H9 (cell line): ENCODE results near the gene KCNAB1. TPM values are rescaled to one million over a fixed set of nuclear protein-coding genes. Genes with fewer than 3 reads are reported as not detected.

ENCODE experiments used
- DNase-seq: peaks from one replicate; pipeline ENCODE4 v3.0.0-alpha.2; 2017
- H2AFZ ChIP-seq: one replicate; pipeline ENCODE4 v1.6.1; 2013; ENCODE audit warnings: mild to moderate bottlenecking, low read length, control low read depth, moderate library complexity
- H2AK5ac ChIP-seq: 2 replicates; pipeline ENCODE4 v1.6.1; 2013; ENCODE audit warnings: low read length, control low read depth, mixed read lengths; ENCODE audit not compliant: insufficient read length
- H2BK120ac ChIP-seq: one replicate; pipeline ENCODE4 v1.6.1; 2013; ENCODE audit warnings: low read depth, mild to moderate bottlenecking, low read length, control low read depth, inconsistent platforms; ENCODE audit not compliant: poor library complexity, severe bottlenecking
- H2BK12ac ChIP-seq: 2 replicates; pipeline ENCODE4 v1.6.1; 2013; ENCODE audit warnings: low read length, control low read depth, mixed read lengths, low read depth; ENCODE audit not compliant: insufficient read length
- H2BK15ac ChIP-seq: 2 replicates; pipeline ENCODE4 v1.6.1; 2013; ENCODE audit warnings: low read depth, low read length, control low read depth
- H2BK20ac ChIP-seq: one replicate; pipeline ENCODE4 v1.6.1; 2013; ENCODE audit warnings: low read depth, mild to moderate bottlenecking, low read length, control low read depth, inconsistent platforms; ENCODE audit not compliant: poor library complexity, severe bottlenecking
- H2BK5ac ChIP-seq: 2 replicates; pipeline ENCODE4 v1.6.1; 2013; ENCODE audit warnings: low read length, control low read depth, mixed read lengths; ENCODE audit not compliant: insufficient read length
- H3K14ac ChIP-seq: 2 replicates; pipeline ENCODE4 v1.6.1; 2013; ENCODE audit warnings: low read length, control low read depth; ENCODE audit not compliant: insufficient read depth
- H3K18ac ChIP-seq: 2 replicates; pipeline ENCODE4 v1.6.1; 2013; ENCODE audit warnings: low read depth, mild to moderate bottlenecking, mixed read lengths, low read length, control low read depth; ENCODE audit not compliant: insufficient read length
- H3K23ac ChIP-seq: 2 replicates; pipeline ENCODE4 v1.6.1; 2013; ENCODE audit warnings: low read length, control low read depth, mixed read lengths, low read depth; ENCODE audit not compliant: insufficient read length
- H3K23me2 ChIP-seq: 2 replicates; pipeline ENCODE4 v1.6.1; 2013; ENCODE audit warnings: low read depth, mild to moderate bottlenecking, mixed read lengths, low read length, control low read depth; ENCODE audit not compliant: insufficient read length, poor library complexity, severe bottlenecking
- H3K27ac ChIP-seq: 2 replicates; pipeline ENCODE4 v1.5.1; 2013; ENCODE audit warnings: low read length, control low read depth, mixed read lengths, low read depth; ENCODE audit not compliant: insufficient read length
- H3K27me3 ChIP-seq: 2 replicates; pipeline ENCODE4 v1.6.1; 2013; ENCODE audit warnings: low read length, control low read depth, inconsistent platforms; ENCODE audit not compliant: insufficient read depth
- H3K4ac ChIP-seq: 2 replicates; pipeline ENCODE4 v1.6.1; 2013; ENCODE audit warnings: low read depth, mild to moderate bottlenecking, control low read depth, inconsistent platforms, low read length, moderate library complexity
- H3K4me1 ChIP-seq: 2 replicates; pipeline ENCODE4 v1.6.1; 2013; ENCODE audit warnings: low read length, control low read depth, inconsistent platforms; ENCODE audit not compliant: insufficient read depth
- H3K4me2 ChIP-seq: 2 replicates; pipeline ENCODE4 v1.6.1; 2013; ENCODE audit warnings: low read length, control low read depth, mixed read lengths; ENCODE audit not compliant: insufficient read length, insufficient read depth
- H3K56ac ChIP-seq: 2 replicates; pipeline ENCODE4 v1.6.1; 2013; ENCODE audit warnings: low read depth, mild to moderate bottlenecking, mixed read lengths, low read length, control low read depth; ENCODE audit not compliant: insufficient read length
- H3K79me1 ChIP-seq: 2 replicates; pipeline ENCODE4 v1.6.1; 2013; ENCODE audit warnings: low read depth, mild to moderate bottlenecking, moderate library complexity, low read length, control low read depth, inconsistent platforms; ENCODE audit not compliant: insufficient read depth, poor library complexity, severe bottlenecking
- H3K79me2 ChIP-seq: 2 replicates; pipeline ENCODE4 v1.6.1; 2013; ENCODE audit warnings: low read length, control low read depth, inconsistent platforms; ENCODE audit not compliant: insufficient read depth
- H3K9ac ChIP-seq: 2 replicates; pipeline ENCODE4 v1.6.1; 2013; ENCODE audit warnings: low read length, control low read depth, mixed read lengths; ENCODE audit not compliant: insufficient read length; ENCODE audit errors: extremely low read depth
- H3K9me3 ChIP-seq: one replicate; pipeline ENCODE4 v1.6.1; 2013; ENCODE audit warnings: low read depth, low read length, inconsistent platforms; ENCODE audit not compliant: control insufficient read depth
- H3T11ph ChIP-seq: one replicate; pipeline ENCODE4 v1.6.1; 2013; ENCODE audit warnings: mild to moderate bottlenecking, low read length, control low read depth, inconsistent platforms
- H4K20me1 ChIP-seq: one replicate; pipeline ENCODE4 v1.6.1; 2013; ENCODE audit not compliant: control insufficient read depth, insufficient read length, insufficient read depth
- H4K5ac ChIP-seq: 2 replicates; pipeline ENCODE4 v1.6.1; 2013; ENCODE audit warnings: low read depth, mild to moderate bottlenecking, mixed read lengths, low read length, control low read depth; ENCODE audit not compliant: insufficient read length
- H4K8ac ChIP-seq: replicated peaks from 2 replicates; pipeline ENCODE4 v1.6.1; 2013; ENCODE audit warnings: low read length, control low read depth, mixed read lengths, low read depth; ENCODE audit not compliant: insufficient read length
- H4K91ac ChIP-seq: 2 replicates; pipeline ENCODE4 v1.6.1; 2013; ENCODE audit warnings: low read depth, mild to moderate bottlenecking, moderate library complexity, mixed read lengths, low read length, control low read depth; ENCODE audit not compliant: insufficient read length
- H3K27ac Mint-ChIP-seq, 3 experiments: 2 replicates in 2 of 3; 3 replicates in 1 of 3; pipeline ENCODE4 v1.8.0; 2020 to 2021; ENCODE audit warnings: mixed read lengths in 3 of 3, mild to moderate bottlenecking in 1 of 3, moderate library complexity in 1 of 3
- H3K27me3 Mint-ChIP-seq: 2 replicates; pipeline ENCODE4 v1.8.0; 2021; ENCODE audit warnings: low read depth, mild to moderate bottlenecking, moderate library complexity, mixed read lengths
- H3K36me3 Mint-ChIP-seq, 3 experiments: 2 replicates in 2 of 3; 3 replicates in 1 of 3; pipeline ENCODE4 v1.8.0; 2020 to 2021; ENCODE audit warnings: low read depth in 3 of 3, mixed read lengths in 3 of 3; ENCODE audit not compliant: insufficient read depth in 1 of 3
- H3K4me1 Mint-ChIP-seq, 2 experiments: 2 replicates each; pipeline ENCODE4 v1.8.0; 2020; ENCODE audit warnings: mixed read lengths in 2 of 2
- H3K4me3 Mint-ChIP-seq, 2 experiments: 2 replicates in 1 of 2; 3 replicates in 1 of 2; pipeline ENCODE4 v1.8.0; 2020 to 2021; ENCODE audit warnings: mild to moderate bottlenecking in 2 of 2, mixed read lengths in 2 of 2, moderate library complexity in 1 of 2
- H3K9me3 Mint-ChIP-seq, 2 experiments: 2 replicates in 1 of 2; 3 replicates in 1 of 2; pipeline ENCODE4 v1.8.0; 2020; ENCODE audit warnings: mild to moderate bottlenecking in 2 of 2, mixed read lengths in 2 of 2, moderate library complexity in 1 of 2
- WGBS: extraction: QIAGEN DNeasy Blood & Tissue Kit; methylation state at CpG from one replicate; pipeline ENCODE4 v1.1.7; 2013; ENCODE audit warnings: missing lambda C conversion rate, low lambda C conversion rate, mixed read lengths; ENCODE audit not compliant: insufficient read length; ENCODE audit errors: extremely low coverage; 5-methylcytosine and 5-hydroxymethylcytosine counted together
- total RNA-seq: library from RNA; stranded (reverse); gene quantifications from 2 replicates; pipeline ENCODE4 v1.2.1, GENCODE V29; 2021
- TF ChIP-seq, protein P1 (sequence below): fragments of 200-600 bp; sonication (generic); conservative IDR thresholded peaks from 3 replicates; pipeline ENCODE4 v1.8.0; 2021; ENCODE audit warnings: antibody characterized with exemption, mild to moderate bottlenecking

Gene KCNAB1
- total RNA-seq, 1 experiment from 2014 or later, result 3.7 TPM

GRCh38 chr3:156358232-156358631, 237.9 kb downstream of the KCNAB1 start:
- Histone ChIP-seq H4K8ac (no peak overlapping the region), H3K4me1 (no peaks in the 10 kb centered on the region), H3K14ac (no peak overlapping the region), H3K23me2 (no peaks in the 10 kb centered on the region), H4K20me1 (no peaks in the 10 kb centered on the region), H4K91ac (no peak overlapping the region), H2BK12ac (no peak overlapping the region), H2BK20ac (no peak overlapping the region), H3K9ac (no peak overlapping the region), H3K9me3 (no peaks in the 10 kb centered on the region), H3K4ac (no peak overlapping the region), H4K5ac (no peak overlapping the region), H3K23ac (no peak overlapping the region), H2AK5ac (no peak overlapping the region), H3K27ac (no peak overlapping the region), H3T11ph (no peak overlapping the region), H3K56ac (no peak overlapping the region), H2BK120ac (no peak overlapping the region), H3K79me2 (no peaks in the 10 kb centered on the region), H2BK5ac (no peak overlapping the region), H3K18ac (no peak overlapping the region), H3K79me1 (no peaks in the 10 kb centered on the region), H2AFZ (no peak overlapping the region), H3K4me2 (no peak overlapping the region), H2BK15ac (no peak overlapping the region), H3K27me3 (no peaks in the 10 kb centered on the region)
- H3K4me3 Mint-ChIP-seq, result no peak overlapping the region
- H3K36me3 Mint-ChIP-seq, result no peaks in the 10 kb centered on the region
- WGBS, result no CpG with 5 or more reads among the region's 2 CpGs
- H3K27me3 Mint-ChIP-seq, result no peaks in the 10 kb centered on the region
- H3K27ac Mint-ChIP-seq, result 0 out of 7 replicates have a peak overlapping the region, but pooled peaks of 1 of the 3 experiments have one; percentile 13
- DNase-seq, result no peak
- TF ChIP-seq, protein P1, sequence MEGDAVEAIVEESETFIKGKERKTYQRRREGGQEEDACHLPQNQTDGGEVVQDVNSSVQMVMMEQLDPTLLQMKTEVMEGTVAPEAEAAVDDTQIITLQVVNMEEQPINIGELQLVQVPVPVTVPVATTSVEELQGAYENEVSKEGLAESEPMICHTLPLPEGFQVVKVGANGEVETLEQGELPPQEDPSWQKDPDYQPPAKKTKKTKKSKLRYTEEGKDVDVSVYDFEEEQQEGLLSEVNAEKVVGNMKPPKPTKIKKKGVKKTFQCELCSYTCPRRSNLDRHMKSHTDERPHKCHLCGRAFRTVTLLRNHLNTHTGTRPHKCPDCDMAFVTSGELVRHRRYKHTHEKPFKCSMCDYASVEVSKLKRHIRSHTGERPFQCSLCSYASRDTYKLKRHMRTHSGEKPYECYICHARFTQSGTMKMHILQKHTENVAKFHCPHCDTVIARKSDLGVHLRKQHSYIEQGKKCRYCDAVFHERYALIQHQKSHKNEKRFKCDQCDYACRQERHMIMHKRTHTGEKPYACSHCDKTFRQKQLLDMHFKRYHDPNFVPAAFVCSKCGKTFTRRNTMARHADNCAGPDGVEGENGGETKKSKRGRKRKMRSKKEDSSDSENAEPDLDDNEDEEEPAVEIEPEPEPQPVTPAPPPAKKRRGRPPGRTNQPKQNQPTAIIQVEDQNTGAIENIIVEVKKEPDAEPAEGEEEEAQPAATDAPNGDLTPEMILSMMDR, result no peak
- no peaks in the 10 kb centered on the region for H3K9me3 Mint-ChIP-seq
- H3K4me1 Mint-ChIP-seq, result peaks cover 30 to 33% of the 10 kb centered on the region in 2 experiments
